ENCODE data around the gene TAL1.

TAL1 gene

GRCh38 chr1:47186267-47187185 lies 45.5 kb downstream of the TAL1 start:
- DNase-seq, result no peak

- no peak for DNase-seq
Observed at GRCh38 chr1:47184822-47185677, 47.0 kb downstream of the TAL1 start.

GRCh38 chr1:47184090-47184821 lies 47.8 kb downstream of the TAL1 start:
- DNase-seq, result peak in 1 of 5 experiments; percentile 42

GRCh38 chr1:47183308-47184089 lies 48.5 kb downstream of the TAL1 start:
- DNase-seq, result no peak

- DNase-seq, result no peak
Observed at GRCh38 chr1:47182676-47183235, 49.3 kb downstream of the TAL1 start.

- DNase-seq, result no peak
Observed at GRCh38 chr1:47181955-47182675, 49.9 kb downstream of the TAL1 start.

GRCh38 chr1:47181095-47181954 lies 50.7 kb downstream of the TAL1 start:
- no peak for DNase-seq

GRCh38 chr1:47180603-47181094 lies 51.4 kb downstream of the TAL1 start:
- no peak for DNase-seq

- no peak for DNase-seq
Observed at GRCh38 chr1:47179988-47180563, 51.9 kb downstream of the TAL1 start.

GRCh38 chr1:47179017-47179987 lies 52.7 kb downstream of the TAL1 start:
- DNase-seq, result peak; percentile 30 to 87 (median 53)

GRCh38 chr1:47178654-47179016 lies 53.4 kb downstream of the TAL1 start:
- DNase-seq, result no peak

GRCh38 chr1:47178020-47178419 lies 54.0 kb downstream of the TAL1 start:
- no peak for DNase-seq

- peak in 2 of 5 experiments; percentile 20 to 45 for DNase-seq
Observed at GRCh38 chr1:47175227-47175934, 56.6 kb downstream of the TAL1 start.

- DNase-seq, result no peak
Observed at GRCh38 chr1:47174656-47175020, 57.4 kb downstream of the TAL1 start.

- DNase-seq, result no peak
Observed at GRCh38 chr1:47172782-47173181, 59.2 kb downstream of the TAL1 start.
